ENCODE measurements around the gene ZNF442.

DNA sequence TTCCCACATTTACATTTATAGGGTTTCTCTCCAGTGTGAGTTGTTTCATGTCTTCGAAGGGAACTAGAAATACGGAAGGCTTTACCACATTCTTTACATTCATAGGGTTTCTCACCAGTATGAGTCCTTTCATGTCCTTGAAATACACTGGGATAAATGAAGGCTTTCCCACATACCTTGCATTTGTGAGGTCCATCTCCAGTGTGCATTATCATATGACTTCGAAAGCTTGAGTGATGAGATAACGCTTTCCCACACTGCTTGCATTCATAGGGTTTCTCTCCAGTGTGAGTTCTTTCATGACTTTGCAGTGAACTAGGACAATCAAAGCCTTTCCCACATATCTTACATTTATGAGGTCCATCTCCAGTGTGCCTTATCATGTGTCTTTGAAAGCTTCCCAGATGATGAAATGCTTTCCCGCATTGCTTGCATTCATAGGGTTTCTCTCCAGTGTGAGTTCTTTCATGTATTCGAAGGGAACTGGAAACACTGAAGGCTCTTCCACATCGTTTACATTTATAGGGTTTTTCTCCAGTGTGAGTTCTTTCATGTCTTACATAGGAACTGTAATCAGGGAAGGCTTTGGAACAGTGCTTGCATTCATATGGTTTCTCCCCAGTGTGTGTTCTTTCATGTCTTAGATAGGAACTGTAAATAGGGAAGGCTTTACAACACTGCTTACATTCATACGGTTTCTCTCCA is 15.1 kb downstream of the ZNF442 start:
- TF ChIP-seq CTCF (conservative IDR thresholded peaks at IDR 0.05) (no peak), ZFX (IDR thresholded peaks at IDR 0.05) (no peak)

Measured in C4-2B (cell line).